GM19328 (cell line): ENCODE measurements around the gene RALGAPA1.
"Not testable (repeated sequence)": the region's sequence is repeated elsewhere in the genome, so short reads cannot be mapped to it uniquely, and the experiment has no call there.

Source experiments
- ATAC-seq: cut with Tn5 transposase; IDR thresholded peaks from one replicate; pipeline ENCODE4 v1.9.1; 2021; ENCODE audit warnings: mild to moderate bottlenecking, moderate library complexity; ENCODE audit not compliant: unreplicated experiment

Gene RALGAPA1

GRCh38 chr14:35632676-35633075, 176.4 kb downstream of the RALGAPA1 start:
- no peak for ATAC-seq

DNA sequence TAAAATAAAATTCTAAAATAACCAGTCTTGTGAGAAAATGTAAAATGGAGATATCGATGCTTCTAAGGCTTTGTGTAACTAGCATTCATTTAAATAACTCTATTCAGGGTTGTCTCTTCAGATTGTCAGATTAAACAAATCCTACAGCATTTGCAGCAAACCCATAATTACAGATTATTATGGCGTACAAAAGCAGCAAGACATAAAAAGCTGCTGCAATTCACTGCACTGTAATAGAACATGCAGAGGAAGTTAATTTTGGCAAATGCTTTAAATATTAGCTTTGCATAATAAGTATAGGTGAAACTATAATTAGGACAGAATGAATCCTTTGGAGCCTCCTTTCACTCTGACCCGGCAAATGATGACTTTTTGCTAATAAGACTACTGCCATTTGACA, 176.8 kb downstream of the RALGAPA1 start:
- no peak for ATAC-seq

- no peak for ATAC-seq
Observed at GRCh38 chr14:35631071-35631805, 177.9 kb downstream of the RALGAPA1 start.

- no peak for ATAC-seq
Observed at GRCh38 chr14:35628989-35629388, 180.1 kb downstream of the RALGAPA1 start.

DNA sequence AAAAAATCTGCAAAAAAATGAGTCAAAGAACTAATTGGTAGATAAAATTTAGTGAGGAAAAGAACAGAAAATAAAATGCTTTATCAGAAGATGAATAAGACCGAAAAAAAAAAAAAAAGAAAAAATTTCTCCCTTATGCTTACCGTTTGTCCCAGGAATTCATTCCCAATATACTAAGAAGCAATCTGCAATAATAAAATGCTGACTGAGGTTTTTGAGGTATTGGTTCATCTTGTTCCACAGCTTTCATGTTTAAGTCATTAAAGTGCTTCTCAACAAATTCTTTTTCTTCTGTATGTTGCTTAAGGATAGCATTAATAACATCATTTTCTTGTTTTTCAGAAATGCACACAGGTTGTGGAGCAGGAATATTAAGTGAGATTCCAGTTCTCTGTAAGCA, 182.1 kb downstream of the RALGAPA1 start:
- ATAC-seq = not testable (repeated sequence)

- not testable (repeated sequence) for ATAC-seq
Observed at GRCh38 chr14:35621996-35622395, 187.1 kb downstream of the RALGAPA1 start.

- ATAC-seq = not testable (repeated sequence)
Observed at GRCh38 chr14:35619998-35620397, 189.1 kb downstream of the RALGAPA1 start.

- not testable (repeated sequence) for ATAC-seq
Observed at GRCh38 chr14:35619461-35619860, 189.6 kb downstream of the RALGAPA1 start.

DNA sequence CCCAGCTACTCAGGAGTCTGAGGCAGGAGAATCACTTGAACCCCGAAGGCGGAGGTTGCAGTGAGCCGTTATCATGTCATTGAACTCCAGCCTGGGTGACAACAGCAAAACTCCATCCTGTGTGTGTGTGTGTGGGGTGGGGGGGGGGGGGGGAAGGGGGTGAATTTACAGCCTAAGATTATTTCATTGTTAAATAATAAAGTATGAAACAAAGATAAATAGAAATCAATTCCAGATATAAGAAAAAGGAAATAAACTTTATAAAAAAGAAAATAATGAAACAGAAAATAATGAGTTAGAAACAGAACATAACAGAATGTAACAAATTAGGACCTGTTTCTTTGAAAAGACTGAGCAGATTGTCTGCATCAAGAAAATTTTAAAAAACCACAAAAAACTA, 191.6 kb downstream of the RALGAPA1 start:
- no peak for ATAC-seq

- no peak for ATAC-seq
Observed at GRCh38 chr14:35607380-35607779, 201.7 kb downstream of the RALGAPA1 start.

DNA sequence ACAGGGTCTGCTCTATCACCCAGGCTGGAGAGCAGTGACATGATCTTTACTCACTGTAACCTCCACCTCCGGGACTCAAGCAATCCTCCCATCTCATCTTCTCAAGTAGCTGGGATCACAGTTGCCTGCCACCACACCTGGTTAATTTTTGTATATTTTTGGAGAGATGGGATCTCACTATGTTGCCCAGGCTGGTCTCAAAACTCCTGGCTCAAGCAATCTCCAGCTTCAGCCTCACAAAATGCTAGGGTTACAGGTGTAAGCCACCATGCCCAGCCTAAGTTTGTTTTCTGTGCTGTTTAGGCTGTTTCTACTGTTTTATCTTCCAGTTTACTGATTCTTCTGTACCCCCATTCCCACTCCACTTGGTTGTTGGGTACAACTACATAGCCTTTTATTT, 208.8 kb downstream of the RALGAPA1 start:
- no peak for ATAC-seq

DNA sequence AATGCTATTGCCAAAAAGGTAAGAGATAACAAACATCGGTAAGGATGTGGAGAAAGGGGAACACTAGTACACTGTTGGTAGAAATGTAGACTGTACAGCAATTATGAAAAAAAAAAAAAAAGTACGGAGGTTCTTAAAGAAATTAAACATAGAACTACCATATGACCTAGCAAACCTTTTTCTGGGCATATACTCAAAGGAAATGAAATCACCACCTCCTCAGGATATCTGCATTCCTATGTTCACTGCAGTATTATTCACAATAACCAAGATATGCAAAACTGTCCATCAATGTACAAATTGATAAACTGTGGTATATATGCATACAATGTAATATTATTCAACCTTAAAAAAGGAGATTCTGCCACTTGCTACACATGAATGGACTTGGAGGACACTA, 214.5 kb downstream of the RALGAPA1 start:
- no peak for ATAC-seq

GRCh38 chr14:35587373-35587772, 221.7 kb downstream of the RALGAPA1 start:
- not testable (repeated sequence) for ATAC-seq

GRCh38 chr14:35578639-35579038, 230.5 kb downstream of the RALGAPA1 start:
- no peak for ATAC-seq

- no peak for ATAC-seq
Observed at GRCh38 chr14:35578135-35578534, 231.0 kb downstream of the RALGAPA1 start.

DNA sequence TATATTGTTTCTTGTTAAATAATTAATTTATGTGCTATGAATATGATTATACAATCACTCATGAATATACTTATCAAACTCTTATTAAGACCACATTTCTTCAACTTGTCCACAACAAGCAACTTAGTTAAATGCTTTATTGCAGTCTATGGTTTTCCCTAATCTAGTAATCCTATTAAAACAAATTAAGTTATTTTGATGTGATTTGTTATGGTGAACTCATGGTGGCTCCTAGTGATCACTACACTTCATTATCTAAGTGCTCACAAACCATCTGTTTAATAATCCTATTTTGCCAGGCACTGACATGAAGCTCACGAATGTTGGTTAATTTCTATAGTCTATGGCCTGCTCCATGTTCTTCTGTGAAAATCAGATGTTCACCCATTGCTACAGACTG, 232.2 kb downstream of the RALGAPA1 start:
- ATAC-seq = no peak

DNA sequence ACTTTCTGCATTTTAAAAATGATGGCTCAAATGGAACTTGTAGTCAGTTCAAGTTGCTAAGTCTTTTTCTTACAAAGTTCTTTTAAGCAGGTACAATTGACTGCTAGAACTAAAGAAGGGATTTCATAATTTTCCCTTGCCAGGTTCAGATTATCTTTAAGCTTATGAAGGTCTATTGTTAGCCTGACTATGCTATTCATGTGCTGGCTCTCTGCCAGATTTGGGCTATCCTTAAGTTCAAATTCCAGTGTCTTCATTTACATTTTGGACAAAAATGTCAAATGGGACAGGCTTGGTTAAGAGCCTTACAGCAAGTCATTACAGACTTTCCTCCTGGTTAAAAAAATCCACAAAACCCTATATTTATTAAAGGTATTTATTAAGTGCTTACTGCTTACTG, 232.8 kb downstream of the RALGAPA1 start:
- ATAC-seq = no peak

- ATAC-seq = no peak
Observed at GRCh38 chr14:35573911-35574310, 235.2 kb downstream of the RALGAPA1 start.

DNA sequence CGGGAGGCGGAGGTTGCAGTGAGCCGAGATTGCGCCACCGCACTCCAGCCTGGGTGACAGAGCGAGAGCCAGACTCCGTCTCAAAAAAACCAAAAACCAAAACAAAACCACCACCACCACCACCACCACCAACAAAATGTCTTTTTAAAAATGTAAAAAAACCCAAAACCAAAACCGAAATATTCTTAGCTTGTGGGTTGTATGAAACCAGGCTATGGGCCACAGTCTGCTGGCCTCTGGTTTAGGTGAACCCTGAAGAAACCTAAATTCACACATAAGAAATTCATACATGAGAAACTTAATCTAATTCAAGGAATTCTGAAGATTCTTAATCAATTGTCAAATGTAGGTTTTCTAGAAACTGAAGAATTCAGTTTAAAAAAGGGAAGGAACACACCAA, 237.5 kb downstream of the RALGAPA1 start:
- ATAC-seq = no peak

GRCh38 chr14:35565871-35566464, 243.1 kb downstream of the RALGAPA1 start:
- no peak for ATAC-seq

GRCh38 chr14:35558680-35559079, 250.4 kb downstream of the RALGAPA1 start:
- no peak for ATAC-seq

DNA sequence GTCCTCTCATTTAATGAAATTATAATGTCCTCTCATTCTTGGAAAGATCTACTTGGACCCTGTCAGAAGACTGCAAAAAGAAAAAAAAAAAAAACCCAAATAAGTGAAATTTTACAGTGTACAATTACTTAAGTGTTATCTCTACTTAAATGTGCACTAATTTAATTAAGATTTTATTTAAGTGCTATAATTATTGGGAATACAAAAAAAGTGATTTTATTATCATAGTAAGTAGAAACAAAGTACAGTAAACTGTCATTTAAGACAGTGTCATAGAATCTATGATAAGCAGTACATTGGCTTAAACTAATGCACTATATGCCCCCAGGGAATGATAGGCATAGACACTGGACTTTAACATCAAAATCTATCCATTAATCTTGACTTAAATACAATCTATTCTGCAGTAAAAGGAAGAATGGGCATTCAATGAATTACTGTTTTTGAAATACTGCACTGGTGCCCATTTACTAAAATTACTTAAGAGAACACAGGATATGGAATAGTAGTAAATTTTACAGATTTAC, 251.8 kb downstream of the RALGAPA1 start:
- no peak for ATAC-seq
